ENCODE measurements around the gene HIVEP3. TPM values are rescaled to one million over a fixed set of nuclear protein-coding genes. Genes with fewer than 3 reads are reported as not detected.

HIVEP3 gene
- polyA plus RNA-seq, 1 of the 3 experiments (the other 2 are of a cell fraction), result 6.4 TPM

DNA sequence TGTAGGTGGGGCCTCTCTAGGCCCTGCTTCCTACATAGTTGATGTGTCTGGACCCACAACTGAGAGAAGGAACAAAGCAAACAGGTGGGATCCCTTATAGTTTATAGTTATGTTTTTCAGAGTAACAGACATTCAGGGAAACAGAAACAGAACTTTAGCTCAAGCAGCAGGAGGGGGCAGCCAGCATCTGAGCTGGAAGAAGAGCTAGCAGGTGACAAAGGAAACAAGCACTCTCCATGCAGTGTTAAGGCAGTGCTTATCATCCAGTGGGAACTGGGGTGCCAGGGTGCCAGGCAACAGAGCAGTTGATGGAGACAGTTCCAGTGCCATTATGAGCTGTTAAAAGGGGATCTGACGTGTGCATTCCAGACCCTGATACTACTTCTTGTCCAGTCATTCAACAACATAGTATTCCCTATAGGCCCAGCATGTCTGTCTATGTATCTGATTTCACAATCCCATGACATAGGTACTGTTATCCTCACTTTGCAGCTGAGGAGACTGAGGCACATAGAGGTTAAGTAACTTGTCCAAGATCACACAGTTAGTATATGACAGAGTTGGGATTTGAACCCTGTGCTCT lies 13.5 kb downstream of the HIVEP3 start:
- no peaks in the 10 kb centered on the region for H4K20me1 ChIP-seq (ENCODE audit: insufficient read depth)
- peaks cover 23% of the 10 kb centered on the region for H3F3A ChIP-seq (replicated peaks; ENCODE audit: insufficient read depth)
- H3K4me1 ChIP-seq (ENCODE audit: control insufficient read depth in 1 of 2, insufficient read depth in 2 of 2, low read depth in 1 of 2, low read length in 1 of 2), result peaks cover 6 to 34% of the 10 kb centered on the region in 2 experiments; a peak in 3 of 4 replicates
- no peak overlapping the region for H2AFZ ChIP-seq (ENCODE audit: low read depth)
- H3K9me2 ChIP-seq, result no peaks in the 10 kb centered on the region
- no peaks in the 10 kb centered on the region for H3K27me3 ChIP-seq (ENCODE audit: insufficient read depth)
- DNase-seq, result no peak
- H3K36me3 ChIP-seq (replicated peaks in 1 of 2; ENCODE audit: control insufficient read depth in 1 of 2, insufficient read depth in 2 of 2, low read length in 1 of 2), result peaks cover 0 to 7% of the 10 kb centered on the region in 2 experiments
- TF ChIP-seq FOSL2 (IDR thresholded peaks at IDR 0.05; ENCODE audit: borderline replicate concordance, low read depth) (no peak), EP300 (IDR thresholded peaks at IDR 0.05; ENCODE audit: borderline replicate concordance in 1 of 2, low read depth in 1 of 2, low read length in 1 of 2) (no peak), NRF1 (IDR thresholded peaks at IDR 0.05; ENCODE audit: low read depth, low read length) (no peak), CHD2 (IDR thresholded peaks at IDR 0.05; ENCODE audit: low read length, partially characterized antibody) (no peak), RCOR1 (IDR thresholded peaks at IDR 0.05; ENCODE audit: low read length) (no peak), TEAD4 (IDR thresholded peaks at IDR 0.05; ENCODE audit: borderline replicate concordance, insufficient read depth) (no peak), SIN3A (IDR thresholded peaks at IDR 0.05; ENCODE audit: borderline replicate concordance, low read depth, low read length) (no peak), JUND (IDR thresholded peaks at IDR 0.05) (no peak), SMC3 (IDR thresholded peaks at IDR 0.05; ENCODE audit: low read depth, low read length) (no peak)
- TF ChIP-seq, protein P1, sequence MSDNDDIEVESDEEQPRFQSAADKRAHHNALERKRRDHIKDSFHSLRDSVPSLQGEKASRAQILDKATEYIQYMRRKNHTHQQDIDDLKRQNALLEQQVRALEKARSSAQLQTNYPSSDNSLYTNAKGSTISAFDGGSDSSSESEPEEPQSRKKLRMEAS (IDR thresholded peaks at IDR 0.05; ENCODE audit: low read depth), result no peak
- TF ChIP-seq, protein P2, sequence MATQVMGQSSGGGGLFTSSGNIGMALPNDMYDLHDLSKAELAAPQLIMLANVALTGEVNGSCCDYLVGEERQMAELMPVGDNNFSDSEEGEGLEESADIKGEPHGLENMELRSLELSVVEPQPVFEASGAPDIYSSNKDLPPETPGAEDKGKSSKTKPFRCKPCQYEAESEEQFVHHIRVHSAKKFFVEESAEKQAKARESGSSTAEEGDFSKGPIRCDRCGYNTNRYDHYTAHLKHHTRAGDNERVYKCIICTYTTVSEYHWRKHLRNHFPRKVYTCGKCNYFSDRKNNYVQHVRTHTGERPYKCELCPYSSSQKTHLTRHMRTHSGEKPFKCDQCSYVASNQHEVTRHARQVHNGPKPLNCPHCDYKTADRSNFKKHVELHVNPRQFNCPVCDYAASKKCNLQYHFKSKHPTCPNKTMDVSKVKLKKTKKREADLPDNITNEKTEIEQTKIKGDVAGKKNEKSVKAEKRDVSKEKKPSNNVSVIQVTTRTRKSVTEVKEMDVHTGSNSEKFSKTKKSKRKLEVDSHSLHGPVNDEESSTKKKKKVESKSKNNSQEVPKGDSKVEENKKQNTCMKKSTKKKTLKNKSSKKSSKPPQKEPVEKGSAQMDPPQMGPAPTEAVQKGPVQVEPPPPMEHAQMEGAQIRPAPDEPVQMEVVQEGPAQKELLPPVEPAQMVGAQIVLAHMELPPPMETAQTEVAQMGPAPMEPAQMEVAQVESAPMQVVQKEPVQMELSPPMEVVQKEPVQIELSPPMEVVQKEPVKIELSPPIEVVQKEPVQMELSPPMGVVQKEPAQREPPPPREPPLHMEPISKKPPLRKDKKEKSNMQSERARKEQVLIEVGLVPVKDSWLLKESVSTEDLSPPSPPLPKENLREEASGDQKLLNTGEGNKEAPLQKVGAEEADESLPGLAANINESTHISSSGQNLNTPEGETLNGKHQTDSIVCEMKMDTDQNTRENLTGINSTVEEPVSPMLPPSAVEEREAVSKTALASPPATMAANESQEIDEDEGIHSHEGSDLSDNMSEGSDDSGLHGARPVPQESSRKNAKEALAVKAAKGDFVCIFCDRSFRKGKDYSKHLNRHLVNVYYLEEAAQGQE (IDR thresholded peaks at IDR 0.05; ENCODE audit: low read depth, low read length), result no peak
- TF ChIP-seq, protein P3, sequence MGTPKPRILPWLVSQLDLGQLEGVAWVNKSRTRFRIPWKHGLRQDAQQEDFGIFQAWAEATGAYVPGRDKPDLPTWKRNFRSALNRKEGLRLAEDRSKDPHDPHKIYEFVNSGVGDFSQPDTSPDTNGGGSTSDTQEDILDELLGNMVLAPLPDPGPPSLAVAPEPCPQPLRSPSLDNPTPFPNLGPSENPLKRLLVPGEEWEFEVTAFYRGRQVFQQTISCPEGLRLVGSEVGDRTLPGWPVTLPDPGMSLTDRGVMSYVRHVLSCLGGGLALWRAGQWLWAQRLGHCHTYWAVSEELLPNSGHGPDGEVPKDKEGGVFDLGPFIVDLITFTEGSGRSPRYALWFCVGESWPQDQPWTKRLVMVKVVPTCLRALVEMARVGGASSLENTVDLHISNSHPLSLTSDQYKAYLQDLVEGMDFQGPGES (IDR thresholded peaks at IDR 0.05; ENCODE audit: low read depth, low read length), result no peak
- TF ChIP-seq, protein P4, sequence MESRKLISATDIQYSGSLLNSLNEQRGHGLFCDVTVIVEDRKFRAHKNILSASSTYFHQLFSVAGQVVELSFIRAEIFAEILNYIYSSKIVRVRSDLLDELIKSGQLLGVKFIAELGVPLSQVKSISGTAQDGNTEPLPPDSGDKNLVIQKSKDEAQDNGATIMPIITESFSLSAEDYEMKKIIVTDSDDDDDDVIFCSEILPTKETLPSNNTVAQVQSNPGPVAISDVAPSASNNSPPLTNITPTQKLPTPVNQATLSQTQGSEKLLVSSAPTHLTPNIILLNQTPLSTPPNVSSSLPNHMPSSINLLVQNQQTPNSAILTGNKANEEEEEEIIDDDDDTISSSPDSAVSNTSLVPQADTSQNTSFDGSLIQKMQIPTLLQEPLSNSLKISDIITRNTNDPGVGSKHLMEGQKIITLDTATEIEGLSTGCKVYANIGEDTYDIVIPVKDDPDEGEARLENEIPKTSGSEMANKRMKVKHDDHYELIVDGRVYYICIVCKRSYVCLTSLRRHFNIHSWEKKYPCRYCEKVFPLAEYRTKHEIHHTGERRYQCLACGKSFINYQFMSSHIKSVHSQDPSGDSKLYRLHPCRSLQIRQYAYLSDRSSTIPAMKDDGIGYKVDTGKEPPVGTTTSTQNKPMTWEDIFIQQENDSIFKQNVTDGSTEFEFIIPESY (IDR thresholded peaks at IDR 0.05; ENCODE audit: borderline replicate concordance, low read depth), result no peak
- H3K79me2 ChIP-seq (ENCODE audit: insufficient read depth), result peaks cover 11% of the 10 kb centered on the region
- CTCF ChIA-PET, result interaction anchor here (0.8 to 2.0 kb wide), 2 partner anchors 13 to 131 kb away, joined by 3 to 7 read pairs; partner anchors contain the start of gene HIVEP3
- no peak overlapping the region for H3K9ac ChIP-seq
- POLR2A ChIA-PET, result no interaction called here
- H3K4me2 ChIP-seq, result no peak overlapping the region
- H3K27ac ChIP-seq (ENCODE audit: low read depth in 2 of 2, low read length in 1 of 2), result no peak overlapping the region
- 100% methylated on average over 1 of the region's 1 CpG for WGBS (ENCODE audit: low lambda C conversion rate)
- 0 out of 2 replicates have a peak, but pooled peaks cover 6% of the 10 kb centered on the region for H3K9me3 ChIP-seq
- H3K4me3 ChIP-seq (ENCODE audit: low read depth in 2 of 2, low read length in 1 of 2), result no peak overlapping the region
